Neural cell (in vitro differentiated cells): Measurements from ENCODE around the gene TNS3. TPM values are rescaled to one million over a fixed set of nuclear protein-coding genes. Genes with fewer than 3 reads are reported as not detected.

Experiments
- H2AFZ ChIP-seq: fragments of 200-600, 300-800 bp; sonication (generic), shearing (Covaris generic); 2 replicates; pipeline ENCODE4 v1.6.0; 2014; ENCODE audit warnings: low read depth, mild to moderate bottlenecking, antibody characterized with exemption, low read length, moderate library complexity
- H3F3A ChIP-seq: fragments of 200-600 bp; shearing (Covaris generic); 2 replicates; pipeline ENCODE4 v1.6.1; 2016; ENCODE audit warnings: mild to moderate bottlenecking, moderate library complexity, mixed read lengths, antibody characterized with exemption, low read length; ENCODE audit not compliant: insufficient read depth, poor library complexity, severe bottlenecking
- H3K27ac ChIP-seq: fragments of 200-600, 300-800 bp; sonication (generic), shearing (Covaris generic); 2 replicates; pipeline ENCODE4 v1.5.1; 2014; ENCODE audit warnings: mild to moderate bottlenecking, low read length, moderate library complexity
- H3K27me3 ChIP-seq: fragments of 300-800, 200-600 bp; sonication (generic), shearing (Covaris generic); 2 replicates; pipeline ENCODE4 v1.6.0; 2014; ENCODE audit warnings: mild to moderate bottlenecking, low read depth, low read length, moderate library complexity; ENCODE audit not compliant: insufficient read depth
- H3K36me3 ChIP-seq: fragments of 300-800, 200-600 bp; sonication (generic), shearing (Covaris generic); 2 replicates; pipeline ENCODE4 v1.5.1; 2014; ENCODE audit warnings: mild to moderate bottlenecking, antibody characterized with exemption, low read length, moderate library complexity; ENCODE audit not compliant: insufficient read depth
- H3K4me2 ChIP-seq: fragments of 300-800, 200-600 bp; sonication (generic), shearing (Covaris generic); 2 replicates; pipeline ENCODE4 v1.6.0; 2014; ENCODE audit warnings: mild to moderate bottlenecking, low read length
- H3K4me3 ChIP-seq: fragments of 300-800, 200-600 bp; sonication (generic), shearing (Covaris generic); 2 replicates; pipeline ENCODE4 v1.5.1; 2014; ENCODE audit warnings: mild to moderate bottlenecking, low read length, moderate library complexity
- H3K79me2 ChIP-seq: fragments of 200-600 bp; shearing (Covaris generic); replicated peaks from 2 replicates; pipeline ENCODE4 v1.6.0; 2014; ENCODE audit warnings: mild to moderate bottlenecking, low read length, moderate library complexity; ENCODE audit not compliant: insufficient read depth
- H3K9ac ChIP-seq: fragments of 300-800, 200-600 bp; sonication (generic), shearing (Covaris generic); 2 replicates; pipeline ENCODE4 v1.6.1; 2016; ENCODE audit warnings: mild to moderate bottlenecking, low read length, mixed read lengths
- H3K9me2 ChIP-seq: fragments of 200-600 bp; shearing (Covaris generic); 2 replicates; pipeline ENCODE4 v1.6.1; 2016; ENCODE audit warnings: mild to moderate bottlenecking, low read length, mixed read lengths; ENCODE audit not compliant: insufficient read depth
- H3K9me3 ChIP-seq: fragments of 200-600, 300-800 bp; sonication (generic), shearing (Covaris generic); 2 replicates; pipeline ENCODE4 v1.6.1; 2016; ENCODE audit warnings: mild to moderate bottlenecking, mixed run types, low read length, moderate library complexity, mixed read lengths
- H4K20me1 ChIP-seq: fragments of 200-600 bp; shearing (Covaris generic); 2 replicates; pipeline ENCODE4 v1.6.1; 2016; ENCODE audit warnings: mild to moderate bottlenecking, mixed run types; ENCODE audit not compliant: insufficient read depth
- EP300 ChIP-seq: fragments of 450-650 bp; conservative IDR thresholded peaks from 2 replicates; pipeline ENCODE4 v1.6.1; 2014; ENCODE audit warnings: antibody characterized with exemption, mild to moderate bottlenecking, moderate library complexity; ENCODE audit not compliant: poor library complexity, severe bottlenecking
- EZH2 ChIP-seq: fragments of 200-600, 300-800 bp; shearing (Covaris generic), sonication (generic); IDR thresholded peaks from 2 replicates; pipeline ENCODE4 v1.6.1; 2014; ENCODE audit warnings: antibody characterized with exemption, low read length, borderline replicate concordance, mild to moderate bottlenecking; ENCODE audit not compliant: insufficient read depth, poor library complexity, severe bottlenecking
- MXI1 ChIP-seq: fragments of 450-650 bp; conservative IDR thresholded peaks from 2 replicates; pipeline ENCODE4 v1.6.1; 2014; ENCODE audit warnings: antibody characterized with exemption, mild to moderate bottlenecking; ENCODE audit not compliant: poor library complexity, severe bottlenecking
- RAD21 ChIP-seq: fragments of 450-650 bp; conservative IDR thresholded peaks from 2 replicates; pipeline ENCODE4 v1.6.1; 2014; ENCODE audit warnings: antibody characterized with exemption, mild to moderate bottlenecking, moderate library complexity
- REST ChIP-seq: IDR thresholded peaks from 2 replicates; pipeline ENCODE4 v1.6.1; 2012; ENCODE audit warnings: borderline replicate concordance
- SMC3 ChIP-seq: fragments of 450-650 bp; conservative IDR thresholded peaks from 2 replicates; pipeline ENCODE4 v1.6.1; 2014; ENCODE audit warnings: antibody characterized with exemption, mild to moderate bottlenecking, moderate library complexity; ENCODE audit not compliant: poor library complexity
- TAF1 ChIP-seq: IDR thresholded peaks from 2 replicates; pipeline ENCODE4 v1.6.1; 2012; ENCODE audit warnings: low read depth
- polyA plus RNA-seq: library from polyadenylated mRNA; depleted of rRNA; stranded (reverse); fragments of >200 nt; gene quantifications from 2 replicates; pipeline ENCODE4 v1.2.3, GENCODE V29; 2014

The TNS3 gene
- polyA plus RNA-seq, 1 donor from 2014 or later, result 0.58 TPM

DNA sequence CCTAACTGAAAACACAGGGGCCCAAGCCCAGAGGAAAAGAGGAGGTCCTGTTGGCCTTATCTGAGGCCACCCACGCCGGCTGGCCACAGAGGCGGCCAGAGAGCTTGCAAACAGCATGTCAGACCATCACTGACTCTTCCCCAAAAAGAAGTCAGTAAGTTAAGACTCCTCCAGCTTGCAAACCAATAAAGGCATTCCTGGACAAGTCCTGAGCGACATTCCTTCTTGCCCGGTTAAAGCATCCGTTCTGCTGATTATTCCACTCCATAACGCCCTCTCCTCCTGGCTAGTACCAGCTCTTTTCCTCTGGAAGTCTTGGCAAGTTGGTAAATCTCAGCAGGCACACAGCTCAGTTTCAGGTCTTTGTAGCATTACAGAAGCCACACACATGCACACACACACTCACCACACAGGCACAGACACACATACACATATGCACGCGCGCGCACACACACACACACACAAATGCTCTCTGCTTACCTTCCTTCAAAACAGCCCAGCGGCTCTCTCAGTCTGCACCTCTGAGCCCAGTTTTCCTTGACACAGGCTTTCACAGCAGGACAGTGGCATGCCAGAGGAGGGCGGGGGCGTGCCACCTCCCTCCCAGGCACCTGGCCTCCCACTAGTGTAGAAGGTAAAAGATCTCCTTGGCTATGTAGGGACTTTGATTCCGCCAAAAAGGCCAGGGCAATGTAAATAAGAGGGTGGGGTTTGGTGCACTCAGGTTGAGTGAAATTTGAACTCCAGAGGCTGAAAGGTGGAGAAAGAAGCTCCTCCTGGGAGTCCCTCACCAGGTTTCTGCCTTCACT, 201.4 kb downstream of the TNS3 start:
- H3K27ac ChIP-seq, result no peak overlapping the region
- H3F3A ChIP-seq, result no peaks in the 10 kb centered on the region
- H2AFZ ChIP-seq, result no peak overlapping the region
- TF ChIP-seq REST (no peak), SMC3 (no peak), EZH2 (no peak), RAD21 (no peak), MXI1 (no peak), EP300 (no peak)
- no peaks in the 10 kb centered on the region for H3K9me2 ChIP-seq
- no peak overlapping the region for H3K9ac ChIP-seq
- no peaks in the 10 kb centered on the region for H3K36me3 ChIP-seq
- no peak overlapping the region for H3K4me3 ChIP-seq
- H3K79me2 ChIP-seq, result no peaks in the 10 kb centered on the region
- H3K27me3 ChIP-seq, result no peaks in the 10 kb centered on the region
- H3K4me2 ChIP-seq, result no peak overlapping the region
- no peaks in the 10 kb centered on the region for H4K20me1 ChIP-seq
- H3K9me3 ChIP-seq, result no peaks in the 10 kb centered on the region

GRCh38 chr7:47379629-47380324, 202.1 kb downstream of the TNS3 start:
- Histone ChIP-seq H3K4me3 (no peak overlapping the region), H3K36me3 (no peaks in the 10 kb centered on the region), H3K9me3 (no peaks in the 10 kb centered on the region), H3K9me2 (no peaks in the 10 kb centered on the region), H4K20me1 (no peaks in the 10 kb centered on the region), H3K79me2 (no peaks in the 10 kb centered on the region), H3K27ac (no peak overlapping the region), H3F3A (no peaks in the 10 kb centered on the region), H3K9ac (no peak overlapping the region), H2AFZ (no peak overlapping the region), H3K4me2 (no peak overlapping the region), H3K27me3 (no peaks in the 10 kb centered on the region)
- TF ChIP-seq EZH2 (no peak), REST (no peak), TAF1 (no peak), SMC3 (no peak), RAD21 (no peak), EP300 (no peak)
